T-cell (primary cell): ENCODE measurements around the gene SPP1. TPM values are rescaled to one million over a fixed set of nuclear protein-coding genes. Genes with fewer than 3 reads are reported as not detected.

Experiments used
- ATAC-seq, 4 experiments: fragments of 200-7000 bp in 3 of 4; fragments of 150-1000 bp in 1 of 4; cut with Tn5 transposase; replicated peaks in 1 of 4; 1 replicate in 3 of 4; 2 replicates in 1 of 4; pipeline ENCODE4 v1.10.0; 2021; ENCODE audit warnings: moderate library complexity in 3 of 4, mild to moderate bottlenecking in 2 of 4, moderate number of reproducible peaks in 1 of 4
- CTCF ChIA-PET, 2 donors: fragments of 300-600 bp; sonication (Branson Sonifier 250); formaldehyde crosslinking; loops; one replicate each; lab custom pipeline; 2022; ENCODE audit warnings: antibody characterized with exemption in 2 of 2; lab: Charles Lee
- POLR2A ChIA-PET, 2 donors: fragments of 300-600 bp; sonication (Branson Sonifier 250); formaldehyde crosslinking; loops; one replicate each; lab custom pipeline; 2022; ENCODE audit warnings: antibody characterized with exemption in 2 of 2; lab: Charles Lee
- DNase-seq, 35 experiments: peaks; one replicate each; pipeline versions ENCODE4 v3.0.0 to v3.0.0-alpha.2; 2013 to 2023
- H3K27ac ChIP-seq: one replicate; pipeline ENCODE4 v1.5.1; 2013; ENCODE audit warnings: low read length
- H3K27me3 ChIP-seq, 2 experiments: replicated peaks in 1 of 2; 1 replicate in 1 of 2; 2 replicates in 1 of 2; pipeline versions ENCODE4 v1.6.1 to v1.7.0; 2013; ENCODE audit warnings: low read length in 1 of 2, mixed read lengths in 1 of 2; ENCODE audit not compliant: control insufficient read depth in 2 of 2, insufficient read depth in 2 of 2; ENCODE audit errors: extremely low read depth in 1 of 2
- H3K36me3 ChIP-seq, 2 donors: 1 replicate in 1 of 2; 2 replicates in 1 of 2; pipeline versions ENCODE4 v1.6.1 to v1.7.0; 2013; ENCODE audit warnings: low read length in 1 of 2; ENCODE audit not compliant: control insufficient read depth in 2 of 2, insufficient read depth in 1 of 2; ENCODE audit errors: extremely low read depth in 1 of 2
- H3K4me1 ChIP-seq, 2 experiments: 1 replicate in 1 of 2; 2 replicates in 1 of 2; pipeline versions ENCODE4 v1.6.1 to v1.7.0; 2013; ENCODE audit warnings: low read length in 2 of 2, mixed read lengths in 1 of 2; ENCODE audit not compliant: insufficient read depth in 2 of 2, control insufficient read depth in 1 of 2; ENCODE audit errors: extremely low read depth in 1 of 2
- H3K4me3 ChIP-seq, 2 donors: 1 replicate in 1 of 2; 2 replicates in 1 of 2; pipeline versions ENCODE4 v1.5.1 to v1.7.0; 2013; ENCODE audit warnings: mild to moderate bottlenecking in 2 of 2, low read length in 1 of 2, moderate library complexity in 1 of 2; ENCODE audit not compliant: control insufficient read depth in 1 of 2; ENCODE audit errors: extremely low read depth in 1 of 2
- H3K9me3 ChIP-seq: 2 replicates; pipeline ENCODE4 v1.7.0; 2013
- H3K27ac Mint-ChIP-seq, 2 donors: one replicate each; pipeline ENCODE4 v1.8.0; 2020 to 2021; ENCODE audit warnings: mild to moderate bottlenecking in 2 of 2, mixed read lengths in 2 of 2
- H3K27me3 Mint-ChIP-seq, 2 donors: one replicate each; pipeline ENCODE4 v1.8.0; 2021 to 2022; ENCODE audit warnings: mixed read lengths in 2 of 2
- H3K36me3 Mint-ChIP-seq: one replicate; pipeline ENCODE4 v1.8.0; 2021; ENCODE audit warnings: mixed read lengths
- H3K4me1 Mint-ChIP-seq, 3 donors: one replicate each; pipeline ENCODE4 v1.8.0; 2020 to 2022; ENCODE audit warnings: mixed read lengths in 3 of 3, mild to moderate bottlenecking in 1 of 3
- H3K4me3 Mint-ChIP-seq, 3 donors: one replicate each; pipeline ENCODE4 v1.8.0; 2020 to 2022; ENCODE audit warnings: mild to moderate bottlenecking in 3 of 3, mixed read lengths in 3 of 3, moderate library complexity in 3 of 3
- H3K9me3 Mint-ChIP-seq, 3 donors: one replicate each; pipeline ENCODE4 v1.8.0; 2020 to 2022; ENCODE audit warnings: mixed read lengths in 3 of 3
- WGBS: methylation state at CpG from one replicate; pipeline ENCODE4 v1.1.5; 2013; ENCODE audit warnings: missing lambda C conversion rate; ENCODE audit not compliant: insufficient coverage; 5-methylcytosine and 5-hydroxymethylcytosine counted together
- total RNA-seq, 35 experiments: library from RNA in 6 of 35; stranded (reverse) in 6 of 35; fragments of 120-200 nt in 1 of 35; gene quantifications; one replicate each; pipeline versions ENCODE4 v1.2.1 to v1.2.4 and lab custom pipeline; 2013 to 2026

The SPP1 gene
- total RNA-seq, 5 donors from 2014 or later (not counting 1 experiment from before 2014, with no cell fraction given), result 0.69 to 1.1 (median 0.89) TPM; not detected in 2

DNA sequence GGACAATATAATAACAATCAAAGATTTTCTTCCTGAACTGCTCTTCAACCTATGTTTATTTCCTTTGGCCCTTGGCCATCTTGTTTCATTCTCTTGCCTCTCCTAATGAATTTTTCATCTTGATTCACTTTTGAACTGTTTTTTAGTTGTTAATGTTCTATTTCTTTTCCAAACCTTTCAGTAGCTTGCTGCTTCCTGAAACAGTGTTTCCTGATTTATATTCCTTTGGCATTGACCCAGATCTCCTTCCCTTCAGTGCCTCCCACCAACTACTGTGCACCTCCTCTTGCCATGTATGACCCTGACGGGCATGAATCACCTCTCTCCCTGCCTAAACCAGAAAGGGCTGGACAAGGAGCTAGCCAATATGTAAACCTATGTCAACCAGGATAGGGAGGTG lies 25.6 kb upstream of the SPP1 start:
- no CpG with 5 or more reads among the region's 1 CpG for WGBS
- no peak overlapping the region for H3K27ac ChIP-seq
- no peaks in the 10 kb centered on the region for H3K4me1 ChIP-seq
- ChIA-PET POLR2A (no interaction called here), CTCF (interaction anchor here in 1 of 2 donors (0.8 kb wide), 1 partner anchor 30 kb away, joined by 3 read pairs; no protein-coding TSS in a partner anchor)
- Mint-ChIP-seq H3K4me1 (no peaks in the 10 kb centered on the region), H3K27me3 (peaks cover 0 to 11% of the 10 kb centered on the region in 2 donors), H3K9me3 (no peaks in the 10 kb centered on the region), H3K27ac (no peak overlapping the region), H3K4me3 (no peak overlapping the region), H3K36me3 (no peaks in the 10 kb centered on the region)
- H3K27me3 ChIP-seq, result peaks cover 0 to 3% of the 10 kb centered on the region in 2 experiments
- no peak for ATAC-seq
- no peaks in the 10 kb centered on the region for H3K9me3 ChIP-seq
- no peak for DNase-seq
- no peaks in the 10 kb centered on the region for H3K36me3 ChIP-seq
- no peak overlapping the region for H3K4me3 ChIP-seq

DNA sequence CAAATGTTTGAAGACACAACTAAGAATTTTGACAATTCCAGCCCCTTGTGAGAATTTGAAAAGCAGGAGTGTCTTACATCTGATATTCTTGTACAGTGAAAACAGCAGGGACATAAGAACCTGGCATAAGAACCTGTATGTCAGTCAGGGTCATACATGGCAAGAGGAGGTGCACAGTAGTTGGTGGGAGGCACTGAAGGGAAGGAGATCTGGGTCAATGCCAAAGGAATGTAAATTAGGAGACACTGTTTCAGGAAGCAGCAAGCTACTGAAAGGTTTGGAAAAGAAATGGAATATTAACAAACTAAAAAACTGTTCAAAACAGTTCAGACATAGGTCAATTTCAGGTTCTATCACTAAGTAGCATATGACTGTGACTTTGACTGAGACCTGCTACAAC lies 25.0 kb upstream of the SPP1 start:
- POLR2A ChIA-PET, result no interaction called here
- Histone ChIP-seq H3K36me3 (no peaks in the 10 kb centered on the region), H3K4me3 (no peak overlapping the region), H3K9me3 (no peaks in the 10 kb centered on the region), H3K27me3 (peaks cover 0 to 3% of the 10 kb centered on the region in 2 experiments), H3K4me1 (no peaks in the 10 kb centered on the region), H3K27ac (no peak overlapping the region)
- H3K4me3 Mint-ChIP-seq, result no peak overlapping the region
- ATAC-seq, result no peak
- H3K36me3 Mint-ChIP-seq, result no peaks in the 10 kb centered on the region
- no peak overlapping the region for H3K27ac Mint-ChIP-seq
- no peaks in the 10 kb centered on the region for H3K4me1 Mint-ChIP-seq
- no peak for DNase-seq
- CTCF ChIA-PET, result interaction anchor here in 1 of 2 donors (0.8 kb wide), 1 partner anchor 31 kb away, joined by 3 read pairs; no protein-coding TSS in a partner anchor
- H3K27me3 Mint-ChIP-seq, result peaks cover 0 to 11% of the 10 kb centered on the region in 2 donors
- no peaks in the 10 kb centered on the region for H3K9me3 Mint-ChIP-seq

DNA sequence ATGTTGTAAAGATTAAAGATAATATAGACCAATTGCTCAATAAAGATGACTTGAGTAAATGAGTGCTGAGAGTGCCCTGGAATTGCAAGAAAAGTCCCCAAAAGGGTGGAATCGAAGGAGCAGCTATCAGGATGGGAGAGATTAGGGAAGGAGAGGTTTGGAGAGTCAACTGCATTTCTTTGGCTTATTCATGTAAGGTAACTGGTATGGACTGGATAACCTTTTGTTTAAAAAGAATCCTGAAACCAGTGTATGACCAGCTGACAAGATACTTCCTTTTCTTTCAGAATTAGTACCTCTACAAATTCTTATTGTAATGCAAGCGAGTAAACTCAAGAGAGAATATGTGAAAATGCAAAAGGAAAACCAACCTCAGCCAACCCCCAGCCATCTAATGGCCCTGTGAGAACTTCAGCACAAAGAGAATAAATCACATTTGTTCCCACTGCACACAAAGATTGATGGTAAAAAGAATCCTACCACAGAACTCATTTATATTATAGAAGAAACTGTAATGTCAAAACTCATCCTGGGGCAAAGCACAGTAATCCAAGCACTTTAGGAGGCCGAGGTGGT lies 24.5 kb upstream of the SPP1 start:
- no peaks in the 10 kb centered on the region for H3K9me3 ChIP-seq
- H3K36me3 Mint-ChIP-seq, result no peaks in the 10 kb centered on the region
- WGBS, result 33% methylated on average over 1 of the region's 3 CpGs

DNA sequence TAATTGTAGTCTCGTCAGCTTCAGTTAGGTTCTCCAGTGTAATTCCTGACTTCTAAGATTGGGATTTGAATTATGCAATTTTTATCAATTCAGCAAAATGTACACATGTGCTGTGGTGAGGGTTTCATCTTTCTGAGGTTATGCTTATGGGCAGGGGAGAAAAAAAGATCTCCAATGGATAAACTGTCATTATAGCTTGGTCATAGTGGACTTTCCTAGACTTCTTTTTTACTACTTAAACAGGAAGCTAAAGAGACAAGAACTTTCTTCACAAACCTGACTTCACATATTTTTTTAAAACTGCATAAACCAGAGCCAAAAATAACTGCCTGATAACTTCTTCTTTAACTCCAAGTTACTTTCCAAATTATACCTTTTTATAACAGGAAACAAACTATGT lies 21.7 kb upstream of the SPP1 start:
- Mint-ChIP-seq H3K36me3 (no peaks in the 10 kb centered on the region), H3K4me1 (no peaks in the 10 kb centered on the region), H3K9me3 (no peaks in the 10 kb centered on the region), H3K27me3 (peaks cover 0 to 8% of the 10 kb centered on the region in 2 donors), H3K4me3 (no peak overlapping the region), H3K27ac (no peak overlapping the region)
- Histone ChIP-seq H3K27me3 (peaks cover 0 to 2% of the 10 kb centered on the region in 2 experiments), H3K4me3 (no peak overlapping the region), H3K36me3 (no peaks in the 10 kb centered on the region), H3K27ac (no peak overlapping the region), H3K4me1 (no peaks in the 10 kb centered on the region), H3K9me3 (no peaks in the 10 kb centered on the region)
- no CpG with 5 or more reads among the region's 1 CpG for WGBS
- ChIA-PET POLR2A (no interaction called here), CTCF (no interaction called here)
- DNase-seq, result no peak
- no peak for ATAC-seq

More for the DNA sequence above, 24.5 kb upstream of the SPP1 start:
- ChIA-PET POLR2A (no interaction called here), CTCF (no interaction called here)
- no peak overlapping the region for H3K27ac Mint-ChIP-seq
- H3K36me3 ChIP-seq, result no peaks in the 10 kb centered on the region
- peaks cover 0 to 12% of the 10 kb centered on the region in 2 donors for H3K27me3 Mint-ChIP-seq
- DNase-seq (no peak), ATAC-seq (no peak)
- no peak overlapping the region for H3K27ac ChIP-seq
- H3K4me3 ChIP-seq, result no peak overlapping the region
- no peaks in the 10 kb centered on the region for H3K4me1 Mint-ChIP-seq
- H3K4me3 Mint-ChIP-seq, result no peak overlapping the region
- H3K4me1 ChIP-seq, result no peaks in the 10 kb centered on the region
- H3K27me3 ChIP-seq, result peaks cover 0 to 3% of the 10 kb centered on the region in 2 experiments
- H3K9me3 Mint-ChIP-seq, result no peaks in the 10 kb centered on the region

DNA sequence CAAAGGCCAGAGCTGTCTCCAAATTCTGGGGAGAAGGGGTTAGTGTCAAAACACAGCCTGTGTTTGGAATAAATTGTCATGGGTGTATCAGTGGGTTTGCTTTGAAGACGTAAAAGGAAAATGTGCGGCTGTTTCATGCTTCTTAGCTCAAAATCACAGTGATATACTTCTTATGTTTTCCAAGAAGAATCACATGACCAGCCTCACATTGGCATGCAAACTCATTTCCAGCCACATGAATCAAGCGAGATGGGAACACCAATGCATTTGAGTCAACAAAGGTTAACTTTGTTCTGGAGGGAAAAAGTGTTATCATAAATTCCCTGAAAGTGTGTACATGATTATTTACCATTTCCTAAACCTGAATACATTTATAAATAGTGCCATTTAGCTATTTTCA lies 19.0 kb upstream of the SPP1 start:
- Mint-ChIP-seq H3K4me1 (no peaks in the 10 kb centered on the region), H3K27me3 (peaks cover 0 to 6% of the 10 kb centered on the region in 2 donors), H3K4me3 (no peak overlapping the region), H3K9me3 (no peaks in the 10 kb centered on the region), H3K27ac (no peak overlapping the region), H3K36me3 (no peaks in the 10 kb centered on the region)
- no CpG with 5 or more reads among the region's 3 CpGs for WGBS
- no peak overlapping the region for H3K4me3 ChIP-seq
- POLR2A ChIA-PET, result no interaction called here
- no peaks in the 10 kb centered on the region for H3K36me3 ChIP-seq
- ATAC-seq (no peak), DNase-seq (no peak)
- H3K9me3 ChIP-seq, result no peaks in the 10 kb centered on the region
- no peak overlapping the region for H3K27ac ChIP-seq
- no peaks in the 10 kb centered on the region for H3K27me3 ChIP-seq
- CTCF ChIA-PET, result interaction anchor here (1.4 to 1.8 kb wide), 2 partner anchors 10 to 17 kb away, joined by 3 to 4 read pairs; no protein-coding TSS in a partner anchor
- no peaks in the 10 kb centered on the region for H3K4me1 ChIP-seq

DNA sequence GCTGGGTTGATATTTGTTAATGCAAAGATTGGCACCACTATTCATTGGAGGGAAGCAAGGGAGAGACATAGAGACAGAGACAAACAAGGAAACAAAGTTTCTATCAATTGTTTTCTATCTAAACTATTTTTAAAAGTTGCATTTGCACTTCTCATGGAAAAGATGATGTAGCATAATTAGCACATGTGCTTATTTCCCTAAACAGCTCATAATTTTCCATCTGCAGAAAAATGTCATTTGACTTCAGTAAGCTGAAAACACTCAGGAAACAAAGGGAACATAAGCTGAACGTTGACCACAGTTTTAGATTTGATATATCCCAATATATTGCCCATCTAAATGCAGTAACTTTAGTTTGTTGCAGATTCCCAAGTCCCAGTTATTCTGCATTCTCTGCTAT lies 18.5 kb upstream of the SPP1 start:
- Histone ChIP-seq H3K4me3 (no peak overlapping the region), H3K36me3 (no peaks in the 10 kb centered on the region), H3K27ac (no peak overlapping the region), H3K27me3 (no peaks in the 10 kb centered on the region), H3K4me1 (no peaks in the 10 kb centered on the region), H3K9me3 (no peaks in the 10 kb centered on the region)
- Mint-ChIP-seq H3K4me3 (no peak overlapping the region), H3K4me1 (no peaks in the 10 kb centered on the region), H3K27ac (no peak overlapping the region), H3K27me3 (peaks cover 0 to 4% of the 10 kb centered on the region in 2 donors), H3K36me3 (no peaks in the 10 kb centered on the region), H3K9me3 (no peaks in the 10 kb centered on the region)
- DNase-seq, result no peak
- CTCF ChIA-PET, result interaction anchor here (0.5 to 1.8 kb wide), 2 partner anchors 10 to 254 kb away, joined by 3 to 4 read pairs; no protein-coding TSS in a partner anchor
- ATAC-seq, result no peak
- POLR2A ChIA-PET, result no interaction called here
- 0% methylated on average over 1 of the region's 1 CpG for WGBS
